ENCODE results near the gene MYBPC2.

DNA sequence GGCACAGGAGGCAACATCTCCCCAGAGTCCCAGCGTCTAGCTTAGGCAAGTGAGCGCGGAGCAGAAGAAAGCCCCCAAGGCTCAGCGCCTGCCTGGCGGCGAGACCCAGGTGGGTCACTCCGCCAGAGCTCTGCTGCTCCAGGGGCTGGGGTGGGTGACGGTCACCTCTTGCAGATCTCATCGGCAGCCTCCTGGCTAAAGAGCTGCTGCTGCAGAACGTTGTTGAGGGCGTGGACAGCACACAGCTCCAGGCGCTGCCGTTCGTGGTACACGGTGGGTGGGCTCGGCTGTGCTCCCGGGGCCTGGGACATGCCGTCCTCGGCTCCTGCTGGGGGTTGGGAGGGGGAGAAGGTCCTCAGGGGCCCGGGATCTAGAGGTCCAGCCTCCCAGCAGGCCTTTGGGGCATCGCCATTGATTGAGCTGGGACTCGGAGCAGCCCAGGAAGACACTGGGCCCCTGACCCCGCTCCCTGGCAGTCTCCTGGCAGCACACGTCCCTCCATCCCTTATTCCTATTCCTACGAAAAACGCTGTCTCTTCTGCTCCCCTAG lies 77.5 kb downstream of the MYBPC2 start:
- TF ChIP-seq, protein P1, sequence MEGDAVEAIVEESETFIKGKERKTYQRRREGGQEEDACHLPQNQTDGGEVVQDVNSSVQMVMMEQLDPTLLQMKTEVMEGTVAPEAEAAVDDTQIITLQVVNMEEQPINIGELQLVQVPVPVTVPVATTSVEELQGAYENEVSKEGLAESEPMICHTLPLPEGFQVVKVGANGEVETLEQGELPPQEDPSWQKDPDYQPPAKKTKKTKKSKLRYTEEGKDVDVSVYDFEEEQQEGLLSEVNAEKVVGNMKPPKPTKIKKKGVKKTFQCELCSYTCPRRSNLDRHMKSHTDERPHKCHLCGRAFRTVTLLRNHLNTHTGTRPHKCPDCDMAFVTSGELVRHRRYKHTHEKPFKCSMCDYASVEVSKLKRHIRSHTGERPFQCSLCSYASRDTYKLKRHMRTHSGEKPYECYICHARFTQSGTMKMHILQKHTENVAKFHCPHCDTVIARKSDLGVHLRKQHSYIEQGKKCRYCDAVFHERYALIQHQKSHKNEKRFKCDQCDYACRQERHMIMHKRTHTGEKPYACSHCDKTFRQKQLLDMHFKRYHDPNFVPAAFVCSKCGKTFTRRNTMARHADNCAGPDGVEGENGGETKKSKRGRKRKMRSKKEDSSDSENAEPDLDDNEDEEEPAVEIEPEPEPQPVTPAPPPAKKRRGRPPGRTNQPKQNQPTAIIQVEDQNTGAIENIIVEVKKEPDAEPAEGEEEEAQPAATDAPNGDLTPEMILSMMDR (IDR thresholded peaks at IDR 0.05; ENCODE audit: insufficient read depth, low read length, poor library complexity, severe bottlenecking) = no peak
- no peak for TF ChIP-seq EZH2phosphoT487 (conservative IDR thresholded peaks at IDR 0.05; ENCODE audit: low read length)
